Spleen (tissue), 11 donors: ENCODE data around the gene TRPC4AP. TPM values are rescaled to one million over a fixed set of nuclear protein-coding genes. Genes with fewer than 3 reads are reported as not detected.
A peak's percentile ranks its signal among the peaks of the same experiment; 100 is the strongest.

Experiments used
- DNase-seq: peaks from one replicate; pipeline ENCODE4 v3.0.0-alpha.2; 2020
- H3K27ac ChIP-seq, 8 donors: fragments of 200-600 bp; sonication (generic) in 7 of 8; 1 replicate in 4 of 8; 2 replicates in 4 of 8; pipeline versions ENCODE4 v1.5.0 to v1.8.0; 2016 to 2021; ENCODE audit warnings: inconsistent platforms in 4 of 8, mild to moderate bottlenecking in 4 of 8, moderate library complexity in 1 of 8
- H3K27me3 ChIP-seq, 7 donors: fragments of 200-600 bp; sonication (generic) in 6 of 7; replicated peaks in 1 of 7; 1 replicate in 4 of 7; 2 replicates in 3 of 7; pipeline versions ENCODE4 v1.5.0 to v1.8.0; 2016 to 2021; ENCODE audit warnings: inconsistent platforms in 3 of 7, mild to moderate bottlenecking in 1 of 7
- H3K36me3 ChIP-seq, 6 donors: fragments of 200-600 bp; sonication (generic) in 5 of 6; 1 replicate in 4 of 6; 2 replicates in 2 of 6; pipeline versions ENCODE4 v1.5.0 to v1.8.0; 2016 to 2021; ENCODE audit warnings: inconsistent platforms in 2 of 6
- H3K4me1 ChIP-seq, 6 donors: fragments of 200-600 bp; sonication (generic) in 5 of 6; 1 replicate in 3 of 6; 2 replicates in 3 of 6; pipeline versions ENCODE4 v1.5.0 to v1.8.0; 2016 to 2021; ENCODE audit warnings: inconsistent platforms in 3 of 6
- H3K4me3 ChIP-seq, 8 donors: fragments of 200-600 bp; sonication (generic) in 7 of 8; 1 replicate in 4 of 8; 2 replicates in 4 of 8; pipeline versions ENCODE4 v1.5.0 to v1.8.0; 2016 to 2021; ENCODE audit warnings: inconsistent platforms in 4 of 8, mild to moderate bottlenecking in 4 of 8, moderate library complexity in 2 of 8
- H3K9me3 ChIP-seq, 8 donors: fragments of 200-600 bp; sonication (generic) in 7 of 8; 1 replicate in 4 of 8; 2 replicates in 4 of 8; pipeline versions ENCODE4 v1.5.0 to v1.8.0; 2016 to 2021; ENCODE audit warnings: inconsistent platforms in 4 of 8
- POLR2A ChIP-seq, 3 donors: fragments of 450-650 bp; IDR thresholded peaks; one replicate each; pipeline ENCODE4 v1.5.1; 2017; ENCODE audit warnings: antibody characterized with exemption in 3 of 3, mild to moderate bottlenecking in 1 of 3
- POLR2AphosphoS5 ChIP-seq, 3 donors: sonication (generic); formaldehyde crosslinking; IDR thresholded peaks; one replicate each; pipeline ENCODE4 v1.5.1; 2017; ENCODE audit warnings: antibody characterized with exemption in 3 of 3
- WGBS, 5 donors: extraction: QIAGEN DNeasy Blood & Tissue Kit in 3 of 5; methylation state at CpG; one replicate each; pipeline versions ENCODE4 v1.1.5 to v1.1.7; 2013 to 2018; 5-methylcytosine and 5-hydroxymethylcytosine counted together
- intact Hi-C: fragments of 100-400 bp; cut with DNase I; formaldehyde crosslinking; loops from one replicate; pipeline ENCODE4 v1.15.0; 2023; ENCODE audit warnings: low total_unique reads
- polyA plus RNA-seq, 3 donors: library from polyadenylated mRNA; stranded (reverse); fragments of 200-250 nt; gene quantifications; one replicate each; pipeline ENCODE4 v1.2.1, GENCODE V29; 2013
- total RNA-seq, 7 donors: library from RNA; depleted of rRNA in 3 of 7; stranded (reverse); fragments of >200 nt in 3 of 7; fragmentation: NEBNext Ultra II Directional in 4 of 7; extraction: Animal tissue kit (Norgen Biotek cat#: 25700) in 4 of 7; gene quantifications; one replicate each; pipeline versions ENCODE4 v1.1.0 to v1.2.1, GENCODE V29; 2016 to 2021
- TF ChIP-seq, protein P1 (sequence below), 11 experiments: fragments of 200-600 bp in 7 of 11; fragments of 450-650 bp in 4 of 11; sonication (generic) in 4 of 11; IDR thresholded peaks in 8 of 11; conservative IDR thresholded peaks in 3 of 11; 1 replicate in 7 of 11; 2 replicates in 4 of 11; pipeline versions ENCODE4 v1.4.0 to v1.8.0; 2016 to 2021; ENCODE audit warnings: antibody characterized with exemption in 11 of 11, inconsistent platforms in 4 of 11, mild to moderate bottlenecking in 1 of 11
- donor health status: healthy with polysubstance abuse.
- donor health status: DM: no; HTN: no; CAD: no; lungs with moderate emphysema.
- donor health status: DM: no; HTN: no; CAD: no.
- donor health status: Bipolar disorder and iron deficiency.
- donor health status: healthy.
- donor health status: DM: no; HTN: no; CAD: no.
- donor health status: DM: yes; HTN: yes; CAD: no.

Gene TRPC4AP
- total and polyA plus RNA-seq, 10 donors, result 26.3 to 81.7 (median 64.9) TPM

DNA sequence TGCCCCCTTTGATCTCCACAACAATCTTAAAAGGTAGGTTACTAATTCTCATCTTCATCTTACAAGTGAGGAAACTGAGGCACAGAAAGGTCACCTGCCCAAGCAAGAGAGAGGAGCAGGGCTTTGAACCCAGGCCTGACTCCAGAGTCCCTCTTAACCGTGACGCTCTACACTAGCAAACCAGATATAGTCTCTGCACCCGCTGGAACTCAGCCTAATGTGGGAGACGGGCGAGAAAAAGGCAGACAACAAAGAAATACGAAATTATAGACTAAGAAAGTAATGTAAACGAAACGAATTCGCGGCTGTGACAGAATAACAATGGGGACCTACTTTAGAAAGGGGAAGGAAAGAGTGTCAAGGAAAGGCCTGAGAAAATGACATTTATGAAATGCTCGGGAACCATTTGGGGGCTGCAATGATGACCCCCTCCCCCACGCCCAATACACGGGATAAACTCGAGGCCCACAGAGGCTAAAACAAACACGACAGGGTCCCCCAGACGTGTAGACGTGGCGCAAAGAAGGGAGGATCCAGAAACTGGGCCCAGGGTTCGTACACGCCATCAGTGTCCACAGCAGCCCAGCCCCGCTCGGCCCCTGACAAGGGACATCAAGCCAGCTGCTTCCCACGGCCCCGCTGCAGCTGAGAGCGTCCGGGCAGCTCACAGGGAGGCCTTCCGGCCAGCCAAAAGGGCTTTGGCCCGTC, 637 bp downstream of the TRPC4AP start:
- 0 to 1% (median 0%) methylated on average over 22 to 28 of the region's 28 CpGs for WGBS, 5 donors
- Histone ChIP-seq H3K27ac (peak overlapping the region; percentile 90 to 98 (median 92)), H3K9me3 (no peaks in the 10 kb centered on the region), H3K4me1 (peaks cover 28 to 75% (median 61%) of the 10 kb centered on the region in 6 donors), H3K4me3 (peak overlapping the region; percentile 81 to 97 (median 91)), H3K27me3 (no peaks in the 10 kb centered on the region), H3K36me3 (peaks cover 0 to 20% (median 3%) of the 10 kb centered on the region in 6 donors)
- DNase-seq, result no peak
- TF ChIP-seq POLR2A (IDR thresholded peaks at IDR 0.05) (no peak), POLR2AphosphoS5 (IDR thresholded peaks at IDR 0.05) (no peak)
- TF ChIP-seq, protein P1, sequence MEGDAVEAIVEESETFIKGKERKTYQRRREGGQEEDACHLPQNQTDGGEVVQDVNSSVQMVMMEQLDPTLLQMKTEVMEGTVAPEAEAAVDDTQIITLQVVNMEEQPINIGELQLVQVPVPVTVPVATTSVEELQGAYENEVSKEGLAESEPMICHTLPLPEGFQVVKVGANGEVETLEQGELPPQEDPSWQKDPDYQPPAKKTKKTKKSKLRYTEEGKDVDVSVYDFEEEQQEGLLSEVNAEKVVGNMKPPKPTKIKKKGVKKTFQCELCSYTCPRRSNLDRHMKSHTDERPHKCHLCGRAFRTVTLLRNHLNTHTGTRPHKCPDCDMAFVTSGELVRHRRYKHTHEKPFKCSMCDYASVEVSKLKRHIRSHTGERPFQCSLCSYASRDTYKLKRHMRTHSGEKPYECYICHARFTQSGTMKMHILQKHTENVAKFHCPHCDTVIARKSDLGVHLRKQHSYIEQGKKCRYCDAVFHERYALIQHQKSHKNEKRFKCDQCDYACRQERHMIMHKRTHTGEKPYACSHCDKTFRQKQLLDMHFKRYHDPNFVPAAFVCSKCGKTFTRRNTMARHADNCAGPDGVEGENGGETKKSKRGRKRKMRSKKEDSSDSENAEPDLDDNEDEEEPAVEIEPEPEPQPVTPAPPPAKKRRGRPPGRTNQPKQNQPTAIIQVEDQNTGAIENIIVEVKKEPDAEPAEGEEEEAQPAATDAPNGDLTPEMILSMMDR (IDR thresholded peaks at IDR 0.05 in 8 of 11, conservative IDR thresholded peaks at IDR 0.05 in 3 of 11), result no peak
- intact Hi-C loops, result no loop called here

DNA sequence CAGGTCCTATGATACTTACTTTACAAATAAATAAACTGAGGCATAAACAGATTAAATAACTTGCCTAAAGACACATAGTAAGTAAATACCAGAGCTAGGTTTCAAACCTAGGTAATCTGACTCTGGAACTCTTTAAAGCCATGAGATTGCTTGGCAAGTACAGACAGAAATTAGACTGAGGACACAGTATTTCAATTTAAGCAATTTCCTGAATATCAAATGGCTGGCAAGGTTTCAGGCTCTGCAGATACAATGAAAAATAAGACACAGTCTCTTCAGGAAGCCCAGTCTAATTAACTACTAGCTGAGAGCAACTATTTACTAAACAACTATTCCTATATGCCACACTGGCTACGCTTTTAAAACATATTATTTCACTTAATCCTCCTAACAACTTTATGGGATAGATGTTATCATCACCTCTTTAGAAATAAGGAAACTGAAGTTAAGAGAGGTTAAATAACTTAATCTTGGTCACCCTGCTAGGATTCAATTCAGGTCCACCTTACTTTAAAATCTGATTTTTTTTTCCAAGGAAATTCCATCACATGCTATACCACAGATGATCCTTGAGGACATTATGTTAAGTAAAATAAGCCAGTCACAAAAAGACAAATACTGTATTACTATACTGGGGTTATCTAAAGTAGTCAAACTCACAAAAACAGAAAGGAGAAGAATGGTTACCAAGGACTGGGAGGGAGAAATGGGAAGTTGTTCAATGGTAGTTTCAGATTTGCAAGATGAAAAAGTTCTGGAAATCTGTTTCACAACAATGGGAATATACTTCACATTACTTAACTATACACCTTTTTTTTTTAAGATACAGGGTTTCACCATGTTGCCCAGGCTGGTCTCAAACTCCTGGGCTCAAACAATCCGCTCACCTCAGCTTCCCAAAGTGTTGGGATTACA, 4.1 kb downstream of the TRPC4AP start:
- peaks cover 31 to 90% (median 66%) of the 10 kb centered on the region in 6 donors for H3K4me1 ChIP-seq
- no peaks in the 10 kb centered on the region for H3K9me3 ChIP-seq
- DNase-seq, result no peak
- intact Hi-C loops, result no loop called here
- no peaks in the 10 kb centered on the region for H3K27me3 ChIP-seq
- H3K27ac ChIP-seq, result peak overlapping the region in 3 of 8 donors; percentile 8 to 36 (median 19)
- no peak overlapping the region for H3K4me3 ChIP-seq
- 76 to 92% (median 86%) methylated on average over 2 of the region's 2 CpGs for WGBS, 5 donors
- TF ChIP-seq POLR2A (IDR thresholded peaks at IDR 0.05), result no peak
- TF ChIP-seq, protein P1 (IDR thresholded peaks at IDR 0.05 in 8 of 11, conservative IDR thresholded peaks at IDR 0.05 in 3 of 11), result no peak
- TF ChIP-seq POLR2AphosphoS5 (IDR thresholded peaks at IDR 0.05), result no peak
- peaks cover 0 to 37% (median 3%) of the 10 kb centered on the region in 6 donors for H3K36me3 ChIP-seq

DNA sequence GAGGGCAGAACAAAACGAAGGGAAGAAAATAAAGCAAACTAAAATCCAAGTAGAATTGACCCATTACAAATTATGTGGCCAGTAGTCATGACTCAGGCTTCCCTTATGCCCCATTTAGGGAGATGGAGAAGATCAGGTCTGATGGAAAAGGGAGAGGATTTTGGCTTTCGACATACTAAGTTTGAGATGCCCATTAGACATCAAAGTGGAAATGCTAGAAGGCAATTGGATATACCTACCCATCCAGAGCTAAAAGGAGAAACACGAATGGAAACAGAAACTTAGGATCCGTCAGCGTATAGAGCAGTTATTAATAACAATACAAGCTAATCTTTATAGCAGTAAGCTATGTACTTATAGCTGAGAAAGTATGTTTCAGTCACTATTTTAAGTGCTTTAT, 4.8 kb downstream of the TRPC4AP start:
- no peak overlapping the region for H3K4me3 ChIP-seq
- H3K27me3 ChIP-seq, result no peaks in the 10 kb centered on the region
- H3K4me1 ChIP-seq, result peaks cover 25 to 90% (median 64%) of the 10 kb centered on the region in 6 donors
- intact Hi-C loops, result no loop called here
- H3K27ac ChIP-seq, result peak overlapping the region in 3 of 8 donors; percentile 8 to 36 (median 19)
- H3K36me3 ChIP-seq, result peaks cover 0 to 37% (median 3%) of the 10 kb centered on the region in 6 donors
- DNase-seq, result no peak
- TF ChIP-seq, protein P1 (IDR thresholded peaks at IDR 0.05 in 8 of 11, conservative IDR thresholded peaks at IDR 0.05 in 3 of 11), result no peak
- no peaks in the 10 kb centered on the region for H3K9me3 ChIP-seq
- WGBS, 5 donors, result 73 to 78% (median 75%) methylated on average over 5 of the region's 5 CpGs

GRCh38 chr20:35087355-35087754, 5.3 kb downstream of the TRPC4AP start:
- Histone ChIP-seq H3K9me3 (no peaks in the 10 kb centered on the region), H3K27me3 (no peaks in the 10 kb centered on the region), H3K27ac (peak overlapping the region in 2 of 8 donors; percentile 8 to 36), H3K4me3 (no peak overlapping the region), H3K4me1 (peaks cover 25 to 93% (median 67%) of the 10 kb centered on the region in 6 donors), H3K36me3 (peaks cover 0 to 37% (median 3%) of the 10 kb centered on the region in 6 donors)
- intact Hi-C loops, result no loop called here
- no peak for DNase-seq
- WGBS, 5 donors, result 81 to 90% (median 82%) methylated on average over 5 of the region's 5 CpGs
- no peak for TF ChIP-seq POLR2AphosphoS5 (IDR thresholded peaks at IDR 0.05)
- TF ChIP-seq, protein P1 (IDR thresholded peaks at IDR 0.05 in 8 of 11, conservative IDR thresholded peaks at IDR 0.05 in 3 of 11), result no peak
- TF ChIP-seq POLR2A (IDR thresholded peaks at IDR 0.05), result no peak
